GM21423 (cell line): ENCODE measurements around the gene LILRB1.
"Not testable (repeated sequence)": the region's sequence is repeated elsewhere in the genome, so short reads cannot be mapped to it uniquely, and the experiment has no call there.

Experiments used
- ATAC-seq: cut with Tn5 transposase; IDR thresholded peaks from one replicate; pipeline ENCODE4 v1.9.1; 2021; ENCODE audit warnings: mild to moderate bottlenecking, moderate library complexity; ENCODE audit not compliant: unreplicated experiment

The LILRB1 gene

GRCh38 chr19:54630262-54630661 is at the start of gene LILRB1:
TSS of gene LILRB1 (plus strand) at chr19:54630484. CDS start at chr19:54631074, 590 bp downstream.
- ATAC-seq: not testable (repeated sequence)

- no peak for ATAC-seq
Measured at GRCh38 chr19:54586397-54586796, 43.9 kb upstream of the LILRB1 start.

GRCh38 chr19:54587026-54587425 is 43.3 kb upstream of the LILRB1 start:
- no peak for ATAC-seq

GRCh38 chr19:54593445-54593844 is 36.8 kb upstream of the LILRB1 start, which contains the start of gene LILRA1:
TSS of gene LILRA1 (plus strand) at chr19:54593632. CDS start at chr19:54594245, 613 bp downstream.
- not testable (repeated sequence) for ATAC-seq

- ATAC-seq: not testable (repeated sequence)
Measured at GRCh38 chr19:54593931-54594626, 36.2 kb upstream of the LILRB1 start.

- no peak for ATAC-seq
Measured at GRCh38 chr19:54594737-54595136, 35.5 kb upstream of the LILRB1 start.

- not testable (repeated sequence) for ATAC-seq
Measured at GRCh38 chr19:54595680-54596436, 34.4 kb upstream of the LILRB1 start.

- ATAC-seq: no peak
Measured at GRCh38 chr19:54600212-54600611, 30.1 kb upstream of the LILRB1 start.

- ATAC-seq: no peak
Measured at GRCh38 chr19:54606230-54606629, 24.1 kb upstream of the LILRB1 start.

GRCh38 chr19:54606891-54607784 is 23.1 kb upstream of the LILRB1 start:
- peak; percentile 51 for ATAC-seq

GRCh38 chr19:54607785-54608150 is 22.5 kb upstream of the LILRB1 start:
- ATAC-seq: no peak

- ATAC-seq: no peak
Measured at GRCh38 chr19:54608205-54608604, 22.1 kb upstream of the LILRB1 start.

GRCh38 chr19:54608792-54609191 is 21.5 kb upstream of the LILRB1 start:
- ATAC-seq: no peak

GRCh38 chr19:54609356-54609791 is 20.9 kb upstream of the LILRB1 start:
- ATAC-seq: no peak

- no peak for ATAC-seq
Measured at GRCh38 chr19:54612428-54612827, 17.9 kb upstream of the LILRB1 start.

GRCh38 chr19:54614726-54615125 is 15.6 kb upstream of the LILRB1 start:
- no peak for ATAC-seq

- peak; percentile 22 for ATAC-seq
Measured at GRCh38 chr19:54616057-54616456, 14.2 kb upstream of the LILRB1 start.

- peak; percentile 89 for ATAC-seq
Measured at GRCh38 chr19:54616821-54617560, 13.3 kb upstream of the LILRB1 start.

- ATAC-seq: no peak
Measured at GRCh38 chr19:54620464-54620863, 9.8 kb upstream of the LILRB1 start.

GRCh38 chr19:54622431-54622830 is 7.9 kb upstream of the LILRB1 start:
- ATAC-seq: no peak
